Large intestine (tissue), 3 donors: Measurements from ENCODE around the gene OR52I2. TPM values are rescaled to one million over a fixed set of nuclear protein-coding genes. Genes with fewer than 3 reads are reported as not detected.

Source experiments
- DNase-seq, 2 donors: peaks; one replicate each; pipeline versions ENCODE4 v3.0.0 to v3.0.0-alpha.2; 2013
- H3K27ac ChIP-seq: one replicate; pipeline ENCODE4 v1.5.1; 2013; ENCODE audit warnings: low read length
- H3K27me3 ChIP-seq: 2 replicates; pipeline ENCODE4 v1.6.1; 2013; ENCODE audit warnings: low read length; ENCODE audit not compliant: control insufficient read depth, insufficient read depth
- H3K36me3 ChIP-seq: 2 replicates; pipeline ENCODE4 v1.6.1; 2013; ENCODE audit warnings: low read length; ENCODE audit not compliant: control insufficient read depth, insufficient read depth
- H3K4me1 ChIP-seq: one replicate; pipeline ENCODE4 v1.6.1; 2013; ENCODE audit warnings: low read length; ENCODE audit not compliant: control insufficient read depth, insufficient read depth
- H3K4me3 ChIP-seq: one replicate; pipeline ENCODE4 v1.5.1; 2013; ENCODE audit warnings: low read length
- H3K9me3 ChIP-seq: one replicate; pipeline ENCODE4 v1.6.1; 2013; ENCODE audit warnings: mild to moderate bottlenecking, low read depth, low read length, moderate library complexity; ENCODE audit not compliant: control insufficient read depth
- WGBS: methylation state at CpG from one replicate; pipeline ENCODE4 v1.1.5; 2013; ENCODE audit warnings: low lambda C conversion rate; ENCODE audit not compliant: insufficient coverage; 5-methylcytosine and 5-hydroxymethylcytosine counted together
- polyA plus RNA-seq: library from polyadenylated mRNA; unstranded; fragments of 120-200 nt; gene quantifications from one replicate; pipeline ENCODE4 v1.2.1, GENCODE V29; 2013

OR52I2 gene
- polyA plus RNA-seq, 1 donor, result 0.03 TPM

DNA sequence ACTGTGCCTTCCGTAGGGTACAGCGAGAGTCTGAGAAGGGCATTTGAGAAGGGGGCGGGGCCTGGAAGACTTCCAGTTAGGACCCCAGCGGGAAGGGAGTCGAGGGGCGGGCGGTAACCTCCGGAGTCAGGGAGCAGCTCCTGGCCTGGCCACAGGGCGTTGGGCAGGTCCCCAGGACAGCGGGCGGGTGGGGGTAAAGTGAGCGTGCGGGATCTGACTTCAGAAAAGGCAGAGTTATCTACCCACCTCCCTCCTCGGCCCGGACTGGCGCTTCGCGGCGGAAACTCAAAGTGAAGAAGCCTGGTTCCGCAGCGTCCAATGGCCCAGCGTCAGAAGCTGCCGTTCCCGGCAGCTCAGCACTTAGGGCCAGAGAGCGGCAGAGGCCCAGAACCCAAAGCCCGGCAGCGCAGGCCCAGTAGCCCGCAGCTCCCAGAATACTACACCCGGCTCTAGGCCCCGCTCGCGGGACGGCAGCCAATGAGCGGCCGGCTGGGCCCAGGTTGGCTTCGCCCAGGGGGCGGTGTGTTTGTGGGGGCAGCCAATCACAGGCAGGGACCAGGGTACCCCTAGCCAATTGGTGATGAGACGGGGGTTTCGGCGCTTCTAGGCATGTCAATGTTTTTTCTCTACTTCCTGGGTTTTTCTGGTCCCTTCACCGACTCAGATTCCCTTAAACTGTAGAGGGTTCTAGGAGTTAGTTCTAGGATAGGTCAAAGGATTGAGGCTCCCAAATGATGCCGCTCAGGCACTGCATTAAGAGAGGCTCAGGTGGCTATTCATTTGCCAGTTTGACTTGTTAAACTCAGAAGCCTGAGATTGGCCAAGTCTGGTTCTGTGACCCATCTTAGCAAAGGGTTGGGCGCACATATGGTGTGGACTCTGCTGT is 26.5 kb downstream of the OR52I2 start, which contains the start of gene TRIM68:
TRIM68 (minus strand) TSS at position 451 of the 886 bp plus-strand sequence. CDS start 2,727 bp downstream, outside the sequence.
- peak; percentile 89 to 95 for DNase-seq
- H3K27ac ChIP-seq, result peak within 1 kb of the TSS; percentile 68
- H3K36me3 ChIP-seq, result peaks cover 14% of the 10 kb centered on the region
- peak within 1 kb of the TSS; percentile 79 for H3K4me3 ChIP-seq
- peaks cover 10% of the 10 kb centered on the region for H3K4me1 ChIP-seq
- H3K27me3 ChIP-seq, result no peaks in the 10 kb centered on the region
- whole genome bisulfite sequencing, result 0% methylated on average over 2 of the region's 43 CpGs
- H3K9me3 ChIP-seq, result no peaks in the 10 kb centered on the region

DNA sequence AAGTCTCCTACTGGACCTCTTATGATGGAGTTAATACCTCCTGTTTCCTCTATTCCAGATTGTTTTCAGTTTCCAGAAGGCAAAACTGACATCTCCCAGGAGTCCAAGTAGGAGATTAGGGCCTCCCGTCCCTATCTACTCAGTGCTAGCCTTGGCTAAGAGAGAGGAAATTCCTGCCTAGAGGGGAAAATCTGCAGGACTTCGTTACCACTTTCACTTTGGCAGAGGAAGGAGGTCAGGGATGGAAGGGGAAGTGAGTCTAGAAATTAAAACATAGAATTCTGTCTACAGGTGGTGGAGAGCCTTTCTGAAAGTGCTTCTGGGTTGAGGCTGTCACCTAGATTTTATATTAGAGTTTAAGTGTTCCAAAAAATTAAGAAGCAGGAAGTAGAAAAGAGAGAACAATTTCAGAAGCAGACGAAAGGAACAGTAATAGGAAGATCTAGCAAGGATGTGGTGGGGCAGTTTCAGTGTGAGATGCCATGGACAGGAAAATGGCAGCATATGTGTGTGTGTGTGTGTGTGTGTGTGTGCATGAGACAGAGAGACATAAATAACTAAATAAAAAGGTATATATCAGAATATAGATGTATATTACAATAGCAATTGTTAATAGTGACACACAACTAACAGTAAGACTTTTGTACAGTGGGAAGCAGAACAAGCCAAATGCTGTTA is 28.9 kb downstream of the OR52I2 start:
- Histone ChIP-seq H3K27ac (no peak overlapping the region), H3K36me3 (no peaks in the 10 kb centered on the region), H3K4me1 (peaks cover 10% of the 10 kb centered on the region), H3K4me3 (no peak overlapping the region), H3K9me3 (no peaks in the 10 kb centered on the region), H3K27me3 (no peaks in the 10 kb centered on the region)
- 78% methylated on average over 1 of the region's 3 CpGs for WGBS
- no peak for DNase-seq

DNA sequence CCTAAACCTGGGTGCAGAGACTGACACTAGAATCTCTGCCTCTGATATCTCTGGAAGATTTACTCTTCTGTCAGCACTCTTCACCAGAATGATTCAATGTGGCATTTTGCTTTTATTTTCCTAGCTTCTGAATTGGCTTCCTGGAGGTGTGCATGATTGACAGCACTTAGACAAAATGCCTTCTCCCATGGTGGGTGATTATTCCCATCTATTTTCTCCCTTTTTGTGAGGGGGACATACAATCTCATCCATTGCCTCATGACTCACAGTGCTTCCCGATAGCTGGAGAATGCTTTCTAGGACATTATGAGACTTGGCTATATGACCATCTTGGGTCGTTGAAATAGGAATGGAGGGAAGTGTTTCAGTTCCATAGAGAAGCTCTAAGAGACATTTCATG is 30.4 kb downstream of the OR52I2 start:
- Histone ChIP-seq H3K4me3 (no peak overlapping the region), H3K27me3 (no peaks in the 10 kb centered on the region), H3K9me3 (no peaks in the 10 kb centered on the region), H3K4me1 (peaks cover 1% of the 10 kb centered on the region), H3K27ac (no peak overlapping the region), H3K36me3 (no peaks in the 10 kb centered on the region)
- DNase-seq, result no peak
- no CpG with 5 or more reads among the region's 2 CpGs for WGBS

DNA sequence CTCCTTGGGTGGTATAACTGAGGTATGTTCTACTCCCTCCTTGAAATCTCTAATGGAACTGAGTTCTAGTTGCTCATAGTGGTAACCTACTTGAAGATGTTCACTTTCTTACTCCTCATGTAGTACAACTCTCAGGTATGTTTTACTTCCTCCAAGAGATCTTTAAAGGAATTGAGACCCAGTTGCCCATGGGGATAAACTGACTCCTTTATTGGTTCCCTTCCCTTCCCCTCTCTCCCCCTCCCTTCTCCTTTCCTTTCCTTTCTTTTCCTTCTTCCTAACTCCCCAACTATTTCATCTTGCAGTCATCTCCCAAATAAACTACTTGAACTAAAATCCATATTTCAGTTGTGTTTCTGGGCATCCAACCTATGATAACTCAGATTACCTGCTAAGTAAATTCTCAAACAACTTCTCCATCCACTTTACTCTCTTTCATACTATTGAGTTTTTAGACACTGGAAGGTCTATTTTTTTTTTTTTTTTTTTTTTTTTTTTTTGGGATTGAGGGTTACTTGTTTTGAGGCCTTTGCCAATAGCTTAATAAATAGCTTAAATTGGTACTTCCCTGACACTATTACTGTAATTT is 34.4 kb downstream of the OR52I2 start:
- Histone ChIP-seq H3K4me3 (no peak overlapping the region), H3K27me3 (no peaks in the 10 kb centered on the region), H3K27ac (no peak overlapping the region), H3K4me1 (no peaks in the 10 kb centered on the region), H3K9me3 (no peaks in the 10 kb centered on the region), H3K36me3 (no peaks in the 10 kb centered on the region)
- DNase-seq, result no peak

DNA sequence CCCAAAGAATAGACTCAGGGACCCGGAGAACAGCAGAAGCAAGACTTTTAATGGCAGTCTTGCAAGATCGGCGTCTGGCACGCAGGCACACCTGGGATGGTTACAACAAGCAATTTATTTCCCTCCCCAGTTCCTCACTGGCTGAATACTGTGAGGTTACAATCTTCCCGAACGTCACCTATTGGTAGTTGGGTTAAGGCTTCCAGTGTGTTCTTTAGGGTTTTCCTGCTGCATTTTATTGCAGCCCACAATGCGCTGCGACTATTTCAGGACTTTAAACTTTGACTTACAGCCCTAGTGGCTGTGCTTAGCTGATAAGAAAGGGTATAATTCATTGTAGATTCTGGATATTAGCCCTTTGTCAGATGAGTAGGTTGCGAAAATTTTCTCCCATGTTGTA is 38.0 kb downstream of the OR52I2 start:
- WGBS, result 49% methylated on average over 5 of the region's 9 CpGs
- no peaks in the 10 kb centered on the region for H3K9me3 ChIP-seq
- no peak overlapping the region for H3K4me3 ChIP-seq
- H3K4me1 ChIP-seq, result no peaks in the 10 kb centered on the region
- no peaks in the 10 kb centered on the region for H3K27me3 ChIP-seq
- no peak overlapping the region for H3K27ac ChIP-seq
- H3K36me3 ChIP-seq, result no peaks in the 10 kb centered on the region
- peak; percentile 32 to 65 for DNase-seq

DNA sequence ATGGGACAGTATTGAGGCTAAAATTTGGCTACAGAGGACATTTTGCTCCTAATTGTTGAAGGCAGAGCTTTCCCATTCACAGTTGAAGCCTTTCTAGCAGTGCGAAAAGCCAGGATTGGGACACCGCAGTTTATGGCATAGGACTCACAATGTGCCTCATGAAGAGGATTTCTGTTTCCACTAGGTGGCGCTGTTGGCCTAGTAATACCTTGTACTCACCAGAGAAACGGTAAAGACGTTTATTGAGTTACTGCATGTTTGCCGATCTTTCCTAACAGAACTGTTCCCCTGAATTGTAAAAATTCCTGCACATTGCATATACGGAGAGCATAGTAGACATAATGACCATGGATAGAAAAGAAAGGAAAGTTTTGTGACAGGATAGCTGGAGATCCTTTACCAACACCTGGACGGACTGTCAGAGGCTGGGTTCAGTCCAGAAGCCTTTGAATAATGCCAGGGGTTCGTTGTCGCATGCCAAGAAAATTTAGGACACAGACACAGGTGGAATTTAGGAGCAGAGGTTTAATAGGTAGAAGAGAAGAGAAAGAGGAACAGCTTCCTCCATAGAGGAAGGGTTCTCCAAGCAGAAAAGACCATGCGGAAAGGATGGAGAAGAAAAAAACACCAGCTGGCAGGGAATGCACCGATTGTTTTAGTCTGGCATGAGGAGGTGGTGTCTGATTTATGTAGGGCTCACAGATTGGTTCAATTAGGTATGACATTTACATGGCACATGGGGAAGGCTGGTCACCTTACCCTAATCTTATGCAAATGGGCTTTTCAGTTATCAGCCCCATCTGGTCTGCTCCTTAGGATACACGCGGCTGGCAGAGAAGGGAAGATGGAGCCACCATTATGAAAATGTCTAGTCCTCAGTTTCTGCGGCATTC is 44.9 kb downstream of the OR52I2 start:
- no CpG with 5 or more reads among the region's 15 CpGs for WGBS
- DNase-seq, result peak; percentile 11 to 46
- H3K36me3 ChIP-seq, result no peaks in the 10 kb centered on the region
- peaks cover 2% of the 10 kb centered on the region for H3K27me3 ChIP-seq
- no peak overlapping the region for H3K4me3 ChIP-seq
- no peaks in the 10 kb centered on the region for H3K4me1 ChIP-seq
- H3K27ac ChIP-seq, result no peak overlapping the region
- no peaks in the 10 kb centered on the region for H3K9me3 ChIP-seq

DNA sequence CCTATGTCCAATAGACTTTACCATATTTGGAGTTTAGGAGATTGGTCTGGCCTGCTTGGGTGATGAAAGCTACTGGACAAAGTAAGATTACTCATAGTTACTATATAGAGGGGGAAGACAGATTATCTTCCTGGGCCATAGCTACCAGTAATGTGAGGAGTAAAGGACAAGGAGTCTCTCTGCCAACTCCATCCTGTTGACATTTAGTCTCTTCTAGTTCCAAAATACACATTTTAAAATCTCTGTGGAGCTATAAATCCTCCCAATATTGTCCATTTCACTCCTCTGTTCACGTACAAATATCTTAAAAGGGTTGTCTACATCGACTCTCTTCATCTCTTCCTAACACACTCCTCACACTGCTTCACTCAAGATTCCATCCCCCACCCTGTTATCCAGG is 54.6 kb downstream of the OR52I2 start:
- H3K27me3 ChIP-seq, result peaks cover 10% of the 10 kb centered on the region
- H3K9me3 ChIP-seq, result no peaks in the 10 kb centered on the region
- H3K4me1 ChIP-seq, result no peaks in the 10 kb centered on the region
- H3K4me3 ChIP-seq, result no peak overlapping the region
- H3K27ac ChIP-seq, result no peak overlapping the region
- WGBS, result 100% methylated on average over 1 of the region's 2 CpGs
- no peaks in the 10 kb centered on the region for H3K36me3 ChIP-seq
- no peak for DNase-seq

DNA sequence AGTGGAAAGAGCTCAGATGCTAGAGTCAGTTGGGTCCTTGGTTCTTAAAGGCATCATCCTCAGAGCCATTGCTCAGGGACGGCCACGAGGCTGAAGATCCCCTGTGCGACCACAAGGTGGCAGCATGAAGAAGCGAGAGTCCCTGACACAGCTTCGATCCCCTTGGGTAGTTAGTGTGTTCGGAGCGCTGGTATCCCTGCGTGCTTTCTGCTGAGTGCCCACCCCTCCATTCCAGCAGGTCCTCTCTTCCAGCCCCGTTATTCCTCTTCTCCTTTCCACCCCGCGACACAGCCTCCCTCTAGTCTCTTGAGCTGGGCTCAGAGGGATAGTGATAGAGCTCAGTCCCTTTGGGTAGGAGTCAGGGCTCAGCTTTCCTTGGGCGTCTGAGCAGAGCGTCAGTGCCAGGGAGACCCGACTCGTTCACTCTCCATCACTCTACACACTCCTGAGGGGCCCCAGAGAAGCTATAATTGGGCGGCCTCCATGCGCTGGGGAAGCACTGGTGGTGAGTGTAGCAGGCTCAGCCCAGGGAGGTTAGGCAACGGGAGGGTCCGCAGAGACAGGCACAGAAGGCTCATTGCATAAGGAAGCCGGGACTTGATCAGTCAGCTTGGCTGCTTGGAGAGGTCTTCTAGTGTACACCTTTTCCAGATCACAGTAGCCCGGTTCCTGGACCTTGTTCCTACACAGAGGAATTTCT is 55.6 kb downstream of the OR52I2 start, which contains the start of gene OR51D1:
OR51D1 (plus strand) TSS at position 516 of the 700 bp plus-strand sequence. CDS start 2,314 bp downstream, outside the sequence.
- peak; percentile 34 to 56 for DNase-seq
- no peak within 1 kb of the TSS for H3K27ac ChIP-seq
- no CpG with 5 or more reads among the region's 21 CpGs for WGBS
- H3K36me3 ChIP-seq, result no peaks in the 10 kb centered on the region
- no peak within 1 kb of the TSS for H3K4me3 ChIP-seq
- no peaks in the 10 kb centered on the region for H3K9me3 ChIP-seq
- H3K4me1 ChIP-seq, result no peaks in the 10 kb centered on the region
- peaks cover 10% of the 10 kb centered on the region for H3K27me3 ChIP-seq

DNA sequence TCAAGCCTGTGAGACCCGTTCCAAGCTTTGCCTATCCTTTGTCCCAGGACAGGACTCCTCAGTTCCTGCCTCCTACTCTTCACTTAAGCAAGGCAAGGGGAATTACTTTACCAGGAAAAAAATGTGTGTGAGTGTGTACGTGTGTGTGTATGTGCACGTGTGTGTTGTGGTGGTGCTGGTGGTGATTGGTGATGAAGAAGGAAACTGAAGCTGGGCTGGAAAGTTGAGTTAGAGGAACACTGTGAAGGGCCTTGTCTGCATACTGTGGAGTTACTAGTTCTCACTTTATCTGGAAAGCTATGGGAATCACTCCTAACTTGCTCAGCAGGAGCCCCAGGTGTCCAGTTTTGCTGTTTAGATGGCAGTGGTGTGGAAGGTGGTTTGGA is 56.1 kb downstream of the OR52I2 start:
- H3K4me1 ChIP-seq, result no peaks in the 10 kb centered on the region
- no peak overlapping the region for H3K4me3 ChIP-seq
- H3K9me3 ChIP-seq, result no peaks in the 10 kb centered on the region
- H3K27ac ChIP-seq, result no peak overlapping the region
- H3K36me3 ChIP-seq, result no peaks in the 10 kb centered on the region
- DNase-seq, result no peak
- H3K27me3 ChIP-seq, result peaks cover 10% of the 10 kb centered on the region
- 100% methylated on average over 2 of the region's 3 CpGs for WGBS
